MM.1S (cell line): ENCODE results near the gene CEP85.

Source experiments
- DNase-seq: peaks from one replicate; pipeline ENCODE4 v3.0.0-alpha.2; 2015
- H2AFZ ChIP-seq: fragments of 300-600 bp; sonication (generic); 2 replicates; pipeline ENCODE4 v1.6.0; 2016; ENCODE audit warnings: antibody characterized with exemption, low read length
- H3F3A ChIP-seq: fragments of 300-600 bp; sonication (generic); 2 replicates; pipeline ENCODE4 v1.6.1; 2016; ENCODE audit warnings: mild to moderate bottlenecking, antibody characterized with exemption, low read length, moderate library complexity, mixed read lengths; ENCODE audit not compliant: insufficient read depth
- H3K27ac ChIP-seq: fragments of 300-600 bp; sonication (generic); 2 replicates; pipeline ENCODE4 v1.5.1; 2016; ENCODE audit warnings: mild to moderate bottlenecking, low read length
- H3K27me3 ChIP-seq: fragments of 300-600 bp; sonication (generic); replicated peaks from 2 replicates; pipeline ENCODE4 v1.6.0; 2016; ENCODE audit warnings: low read length; ENCODE audit not compliant: insufficient read depth
- H3K36me3 ChIP-seq: fragments of 300-600 bp; sonication (generic); replicated peaks from 2 replicates; pipeline ENCODE4 v1.6.1; 2016; ENCODE audit warnings: mild to moderate bottlenecking, low read length, mixed read lengths; ENCODE audit not compliant: insufficient read depth
- H3K4me1 ChIP-seq: fragments of 300-600 bp; sonication (generic); 2 replicates; pipeline ENCODE4 v1.6.1; 2016; ENCODE audit warnings: low read length, mixed read lengths
- H3K4me2 ChIP-seq: fragments of 300-600 bp; sonication (generic); 2 replicates; pipeline ENCODE4 v1.6.0; 2016; ENCODE audit warnings: low read depth, low read length
- H3K4me3 ChIP-seq: fragments of 300-600 bp; sonication (generic); 2 replicates; pipeline ENCODE4 v1.5.1; 2016; ENCODE audit warnings: low read length, mixed read lengths
- H3K79me2 ChIP-seq: fragments of 300-600 bp; sonication (generic); 2 replicates; pipeline ENCODE4 v1.6.1; 2016; ENCODE audit warnings: mixed run types, low read length, mixed read lengths
- H3K9ac ChIP-seq: fragments of 300-600 bp; sonication (generic); 2 replicates; pipeline ENCODE4 v1.6.1; 2016; ENCODE audit warnings: low read length, mixed read lengths
- H3K9me2 ChIP-seq: fragments of 300-600 bp; sonication (generic); replicated peaks from 2 replicates; pipeline ENCODE4 v1.6.1; 2016; ENCODE audit warnings: mild to moderate bottlenecking, low read length, mixed read lengths; ENCODE audit not compliant: insufficient read depth
- H3K9me3 ChIP-seq: fragments of 300-600 bp; sonication (generic); replicated peaks from 2 replicates; pipeline ENCODE4 v1.6.1; 2016; ENCODE audit warnings: mild to moderate bottlenecking, low read length, mixed read lengths; ENCODE audit not compliant: insufficient read depth
- H4K20me1 ChIP-seq: fragments of 300-600 bp; sonication (generic); 2 replicates; pipeline ENCODE4 v1.6.1; 2016; ENCODE audit warnings: mild to moderate bottlenecking, low read length, moderate library complexity, mixed read lengths; ENCODE audit not compliant: insufficient read depth
- CTCF ChIP-seq: fragments of 300-600 bp; sonication (generic); IDR thresholded peaks from 2 replicates; pipeline ENCODE4 v1.5.1; 2016; ENCODE audit warnings: antibody characterized with exemption, low read length, mixed read lengths
- EZH2 ChIP-seq: fragments of 300-600 bp; sonication (generic); optimal IDR thresholded peaks from 2 replicates; pipeline ENCODE3; 2017; ENCODE audit warnings: low read depth, mild to moderate bottlenecking, antibody characterized with exemption, low read length, mixed read lengths
- EZH2phosphoT487 ChIP-seq: fragments of 300-600 bp; sonication (generic); IDR thresholded peaks from 2 replicates; pipeline ENCODE4 v1.6.1; 2018; ENCODE audit warnings: antibody characterized with exemption, low read length

Gene CEP85

GRCh38 chr1:26268290-26269197 is 34.5 kb downstream of the CEP85 start:
- DNase-seq: no peak
- H4K20me1 ChIP-seq: no peaks in the 10 kb centered on the region
- no peaks in the 10 kb centered on the region for H3F3A ChIP-seq
- H3K36me3 ChIP-seq: no peaks in the 10 kb centered on the region; the same call in none of the 2 replicates
- H3K27ac ChIP-seq: no peak overlapping the region
- H2AFZ ChIP-seq: no peak overlapping the region
- H3K79me2 ChIP-seq: no peaks in the 10 kb centered on the region
- H3K4me2 ChIP-seq: no peak overlapping the region
- no peak overlapping the region for H3K9ac ChIP-seq
- no peaks in the 10 kb centered on the region for H3K9me2 ChIP-seq
- no peaks in the 10 kb centered on the region for H3K9me3 ChIP-seq
- H3K27me3 ChIP-seq: no peaks in the 10 kb centered on the region
- TF ChIP-seq CTCF (no peak), EZH2phosphoT487 (no peak), EZH2 (no peak)
- H3K4me3 ChIP-seq: no peak overlapping the region
- no peaks in the 10 kb centered on the region for H3K4me1 ChIP-seq

- no peaks in the 10 kb centered on the region for H3F3A ChIP-seq
- H3K9me2 ChIP-seq: no peaks in the 10 kb centered on the region
- no peak overlapping the region for H2AFZ ChIP-seq
- no peaks in the 10 kb centered on the region; the same call in none of the 2 replicates for H3K36me3 ChIP-seq
- no peak overlapping the region for H3K27ac ChIP-seq
- no peaks in the 10 kb centered on the region for H3K79me2 ChIP-seq
- no peaks in the 10 kb centered on the region for H3K4me1 ChIP-seq
- H3K27me3 ChIP-seq: no peaks in the 10 kb centered on the region
- H3K9ac ChIP-seq: no peak overlapping the region
- no peaks in the 10 kb centered on the region for H4K20me1 ChIP-seq
- H3K4me2 ChIP-seq: no peak overlapping the region
- DNase-seq: no peak
- no peaks in the 10 kb centered on the region for H3K9me3 ChIP-seq
- TF ChIP-seq EZH2phosphoT487 (no peak), CTCF (no peak), EZH2 (no peak)
- no peak overlapping the region for H3K4me3 ChIP-seq
Observed at GRCh38 chr1:26269198-26269550, 35.2 kb downstream of the CEP85 start.

- peaks cover 14% of the 10 kb centered on the region for H3K36me3 ChIP-seq
- no peaks in the 10 kb centered on the region for H3K9me2 ChIP-seq
- H3K4me2 ChIP-seq: no peak overlapping the region
- H3K4me3 ChIP-seq: no peak overlapping the region
- peaks cover 16% of the 10 kb centered on the region for H3K4me1 ChIP-seq
- DNase-seq: no peak
- no peak overlapping the region for H2AFZ ChIP-seq
- no peak overlapping the region for H3K9ac ChIP-seq
- no peak for TF ChIP-seq CTCF
- no peak for TF ChIP-seq EZH2phosphoT487
- TF ChIP-seq EZH2: no peak
- H3K27me3 ChIP-seq: no peaks in the 10 kb centered on the region
- H4K20me1 ChIP-seq: no peaks in the 10 kb centered on the region
- peaks cover 6% of the 10 kb centered on the region for H3K79me2 ChIP-seq
- no peaks in the 10 kb centered on the region for H3K9me3 ChIP-seq
- no peak overlapping the region for H3K27ac ChIP-seq
- peaks cover 23% of the 10 kb centered on the region for H3F3A ChIP-seq
Observed at GRCh38 chr1:26274801-26275425, 40.9 kb downstream of the CEP85 start.
